Subcutaneous adipose tissue (tissue), 4 donors: ENCODE results near the gene GNLY. TPM values are rescaled to one million over a fixed set of nuclear protein-coding genes. Genes with fewer than 3 reads are reported as not detected.

ENCODE experiments used
- total RNA-seq, 4 donors: library from RNA; depleted of rRNA; stranded (reverse); fragments of >200 nt; gene quantifications; one replicate each; pipeline ENCODE4 v1.1.0, GENCODE V29; 2016
- TF ChIP-seq, protein P1 (sequence below): fragments of 450-650 bp; IDR thresholded peaks from one replicate; pipeline ENCODE4 v1.5.1; 2016; ENCODE audit warnings: low read depth, mild to moderate bottlenecking, control low read depth, antibody characterized with exemption, moderate library complexity

Gene GNLY
- total RNA-seq, 4 donors from 2014 or later, result 4.6 to 10.0 (median 7.5) TPM

DNA sequence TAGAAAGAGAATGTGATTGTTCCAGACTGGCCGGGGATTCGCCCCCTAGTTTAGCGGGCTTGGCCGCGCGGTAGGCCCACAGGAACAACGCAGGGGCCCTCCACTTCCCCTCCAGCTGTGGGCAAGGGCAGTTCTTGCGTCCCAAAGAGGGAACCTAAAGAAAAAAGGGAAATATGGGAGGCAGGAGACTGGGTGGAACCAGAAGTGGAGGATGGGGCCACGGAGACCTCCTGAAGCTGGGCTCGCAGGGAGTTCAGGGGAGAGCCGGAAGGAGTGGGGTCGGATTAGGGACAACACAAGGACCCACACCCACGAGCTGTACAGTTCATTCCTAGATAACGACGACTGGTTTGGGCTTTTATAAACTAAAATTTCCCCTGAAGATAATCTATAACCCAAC, 18.2 kb downstream of the GNLY start:
- TF ChIP-seq, protein P1, sequence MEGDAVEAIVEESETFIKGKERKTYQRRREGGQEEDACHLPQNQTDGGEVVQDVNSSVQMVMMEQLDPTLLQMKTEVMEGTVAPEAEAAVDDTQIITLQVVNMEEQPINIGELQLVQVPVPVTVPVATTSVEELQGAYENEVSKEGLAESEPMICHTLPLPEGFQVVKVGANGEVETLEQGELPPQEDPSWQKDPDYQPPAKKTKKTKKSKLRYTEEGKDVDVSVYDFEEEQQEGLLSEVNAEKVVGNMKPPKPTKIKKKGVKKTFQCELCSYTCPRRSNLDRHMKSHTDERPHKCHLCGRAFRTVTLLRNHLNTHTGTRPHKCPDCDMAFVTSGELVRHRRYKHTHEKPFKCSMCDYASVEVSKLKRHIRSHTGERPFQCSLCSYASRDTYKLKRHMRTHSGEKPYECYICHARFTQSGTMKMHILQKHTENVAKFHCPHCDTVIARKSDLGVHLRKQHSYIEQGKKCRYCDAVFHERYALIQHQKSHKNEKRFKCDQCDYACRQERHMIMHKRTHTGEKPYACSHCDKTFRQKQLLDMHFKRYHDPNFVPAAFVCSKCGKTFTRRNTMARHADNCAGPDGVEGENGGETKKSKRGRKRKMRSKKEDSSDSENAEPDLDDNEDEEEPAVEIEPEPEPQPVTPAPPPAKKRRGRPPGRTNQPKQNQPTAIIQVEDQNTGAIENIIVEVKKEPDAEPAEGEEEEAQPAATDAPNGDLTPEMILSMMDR, result no peak

DNA sequence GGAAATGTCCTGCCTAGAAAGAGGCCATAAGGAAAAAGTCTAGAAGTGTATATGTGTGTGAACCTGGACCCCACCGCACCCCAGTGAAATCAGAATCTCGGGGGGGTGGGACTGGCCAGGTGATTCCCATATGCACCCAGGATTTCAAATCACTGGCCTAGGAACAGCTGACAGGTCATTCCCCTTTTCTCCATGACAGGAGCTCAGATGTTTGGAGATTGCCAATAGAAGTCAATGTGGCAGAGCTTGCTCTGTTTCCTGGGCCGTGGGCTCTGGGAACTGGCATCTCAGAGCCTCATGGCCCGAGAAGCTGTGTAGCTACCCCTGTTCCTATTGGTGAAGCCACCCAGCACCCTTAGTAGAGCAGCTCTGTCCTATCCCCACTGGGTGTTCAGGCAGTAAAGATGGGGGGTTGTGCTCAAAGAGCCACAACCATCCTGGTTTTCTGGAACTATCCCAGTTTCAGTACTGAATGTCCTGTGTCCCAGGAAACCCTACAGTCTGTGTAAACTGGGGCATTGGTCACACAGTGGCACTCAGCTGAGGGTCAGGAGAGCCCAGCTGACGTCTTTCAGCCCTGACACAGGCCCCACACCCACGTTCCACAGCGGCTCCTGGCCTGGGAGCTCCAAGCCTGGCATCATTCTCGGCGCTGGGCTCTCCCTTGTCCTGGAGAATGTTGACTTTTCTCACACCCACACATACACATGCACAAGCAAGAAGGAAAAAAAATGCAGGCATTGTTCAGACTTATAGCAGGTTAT, 18.9 kb downstream of the GNLY start:
- TF ChIP-seq, protein P1, result no peak

DNA sequence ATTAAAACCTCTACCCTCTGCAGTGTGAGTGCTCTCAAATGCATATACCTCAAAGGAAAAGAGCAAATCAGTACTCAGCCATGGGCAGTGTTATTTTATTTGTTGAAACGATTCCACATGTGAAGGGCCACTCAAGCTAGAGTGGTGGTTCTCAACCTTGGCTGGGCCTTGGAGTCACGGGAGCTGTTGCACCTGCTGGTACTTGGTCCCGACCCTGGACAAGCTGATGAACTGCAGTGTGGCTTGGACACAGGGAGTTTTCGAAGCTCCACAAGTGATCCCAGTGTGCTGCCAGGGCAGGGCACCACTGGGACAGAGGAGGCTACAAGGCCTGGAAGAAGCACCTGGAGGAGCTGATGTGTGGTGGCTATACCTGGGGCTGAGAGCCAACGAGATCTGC, 19.7 kb downstream of the GNLY start:
- TF ChIP-seq, protein P1, result no peak

DNA sequence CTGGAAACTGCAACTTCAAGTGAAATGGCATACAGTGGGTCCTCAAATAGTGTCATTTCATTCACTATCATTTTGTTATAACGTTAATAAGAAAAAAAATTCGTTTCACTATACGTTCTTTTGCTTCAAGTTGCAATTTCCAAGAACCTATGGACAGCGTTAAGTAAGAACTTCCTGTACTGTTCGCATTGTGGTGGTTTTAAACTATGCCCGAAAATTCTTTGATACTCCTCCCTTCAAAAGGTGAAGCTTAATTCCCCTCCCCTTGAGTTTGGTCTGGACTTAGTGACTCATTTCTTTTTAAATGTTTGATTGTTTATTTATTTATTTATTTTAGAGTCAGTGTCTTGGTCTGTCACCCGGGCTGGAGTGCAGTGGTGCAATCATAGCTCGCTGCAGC, 20.7 kb downstream of the GNLY start:
- TF ChIP-seq, protein P1, result no peak

DNA sequence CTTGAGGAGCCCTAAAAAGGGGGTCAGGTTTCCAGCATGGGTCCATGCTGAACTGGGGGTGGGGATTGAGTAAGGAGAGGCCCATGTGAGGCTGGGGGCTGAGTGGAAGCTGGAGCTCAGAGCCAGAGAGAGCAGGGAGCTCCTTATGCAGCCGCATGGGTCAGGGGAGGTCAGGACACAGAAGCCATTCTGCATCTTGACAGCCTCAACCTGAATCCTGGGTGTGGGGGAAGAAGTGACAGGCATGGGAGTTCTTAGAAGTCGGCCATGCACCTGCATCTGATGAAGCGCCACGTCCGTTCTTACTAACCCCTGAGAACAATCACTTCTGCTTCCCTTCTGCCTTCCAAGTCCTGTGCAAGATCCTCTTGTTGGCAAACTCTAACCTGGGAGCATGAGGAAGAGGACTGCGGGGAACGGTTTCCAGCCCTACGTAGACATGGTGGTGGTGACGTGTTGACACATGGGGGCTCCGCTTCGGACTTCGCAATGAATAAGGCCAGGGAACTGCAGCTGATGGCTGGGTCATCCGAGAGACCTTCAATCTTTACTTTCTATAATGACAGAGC, 22.3 kb downstream of the GNLY start:
- TF ChIP-seq, protein P1, result no peak

DNA sequence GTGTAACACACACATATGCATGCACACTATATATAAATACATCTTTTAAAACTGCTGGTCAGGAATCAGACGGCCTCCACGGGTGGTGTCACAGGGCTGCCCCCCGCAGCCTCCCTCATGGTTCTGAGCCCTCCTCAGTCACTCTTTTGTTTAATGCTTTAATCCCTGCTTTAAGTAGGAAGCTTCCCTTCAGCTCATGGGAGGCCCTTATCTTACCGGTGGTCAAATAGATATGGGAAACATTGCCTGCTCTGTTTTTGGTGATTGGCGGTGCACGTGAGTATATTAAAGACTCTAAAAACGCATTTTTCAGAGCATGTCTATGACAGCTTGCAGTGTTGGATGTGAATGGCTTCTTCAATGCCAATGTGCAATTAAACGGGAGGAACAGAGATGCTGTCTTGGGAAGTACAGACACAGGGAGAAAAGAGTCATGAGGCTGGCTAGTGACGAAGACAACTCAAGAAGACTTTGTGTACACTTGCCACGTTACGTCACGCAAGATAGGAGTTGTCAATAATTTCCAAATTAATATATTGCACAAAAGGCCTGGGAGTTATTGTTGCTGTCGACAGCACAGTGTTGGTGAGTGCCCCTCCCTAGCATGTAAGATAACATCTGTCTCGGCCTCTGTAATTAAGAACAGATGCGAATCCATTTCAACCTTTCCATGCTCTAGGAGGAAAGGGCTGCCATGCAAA, 23.3 kb downstream of the GNLY start:
- TF ChIP-seq, protein P1, result no peak

DNA sequence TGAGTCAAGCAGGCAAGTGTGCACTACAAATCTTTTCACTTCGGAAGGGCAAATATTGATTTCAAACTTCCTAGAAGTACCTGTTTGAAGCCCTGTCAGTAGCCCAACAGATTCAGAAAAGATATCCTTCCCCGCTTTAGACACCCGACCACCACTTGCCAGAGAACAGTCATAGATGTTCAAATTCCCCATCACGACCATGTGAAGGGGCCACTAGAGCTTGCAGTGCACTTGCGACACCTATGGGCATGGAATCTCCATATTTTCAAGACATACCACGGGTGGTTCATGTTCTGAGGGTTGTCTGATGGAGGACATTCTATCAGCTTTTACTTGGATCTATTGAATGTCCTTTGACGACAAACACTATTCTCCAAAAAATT, 23.8 kb downstream of the GNLY start:
- TF ChIP-seq, protein P1, result no peak
